Hematopoietic multipotent progenitor cell (in vitro differentiated cells): Measurements from ENCODE around the gene HSF5. TPM values are rescaled to one million over a fixed set of nuclear protein-coding genes. Genes with fewer than 3 reads are reported as not detected.
"Not testable (repeated sequence)": the region's sequence is repeated elsewhere in the genome, so short reads cannot be mapped to it uniquely, and the experiment has no call there.

ENCODE experiments used
- DNase-seq, 3 donors: peaks; one replicate each; pipeline ENCODE4 v3.0.0-alpha.2; 2011 to 2015; ENCODE audit warnings: low read depth in 2 of 3, low spot score in 2 of 3
- total RNA-seq: library from RNA; depleted of rRNA; stranded (reverse); fragments of >200 nt; gene quantifications from one replicate; pipeline ENCODE4 v1.2.3, GENCODE V29; 2012

Gene HSF5
- total RNA-seq, 1 donor: 2.4 TPM

DNA sequence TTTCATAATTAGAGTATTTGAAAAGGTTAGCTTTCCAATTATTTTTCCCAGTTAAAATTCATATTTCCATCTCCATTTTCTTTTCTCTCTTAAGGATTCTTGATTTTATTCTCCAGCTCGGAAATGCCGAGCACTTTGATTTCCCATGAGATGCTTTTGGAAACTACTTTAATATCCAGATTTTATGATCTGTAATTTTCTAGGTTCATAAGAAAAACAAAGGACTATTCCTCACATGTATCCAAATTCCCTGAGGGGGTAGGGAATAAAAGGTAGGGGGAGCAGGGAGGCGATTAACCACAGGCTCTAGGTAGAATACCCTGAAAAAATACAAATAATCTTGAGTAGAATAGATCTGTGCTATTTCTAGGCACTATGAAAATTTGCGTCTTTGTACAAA lies 71.8 kb downstream of the HSF5 start:
- no peak for DNase-seq

DNA sequence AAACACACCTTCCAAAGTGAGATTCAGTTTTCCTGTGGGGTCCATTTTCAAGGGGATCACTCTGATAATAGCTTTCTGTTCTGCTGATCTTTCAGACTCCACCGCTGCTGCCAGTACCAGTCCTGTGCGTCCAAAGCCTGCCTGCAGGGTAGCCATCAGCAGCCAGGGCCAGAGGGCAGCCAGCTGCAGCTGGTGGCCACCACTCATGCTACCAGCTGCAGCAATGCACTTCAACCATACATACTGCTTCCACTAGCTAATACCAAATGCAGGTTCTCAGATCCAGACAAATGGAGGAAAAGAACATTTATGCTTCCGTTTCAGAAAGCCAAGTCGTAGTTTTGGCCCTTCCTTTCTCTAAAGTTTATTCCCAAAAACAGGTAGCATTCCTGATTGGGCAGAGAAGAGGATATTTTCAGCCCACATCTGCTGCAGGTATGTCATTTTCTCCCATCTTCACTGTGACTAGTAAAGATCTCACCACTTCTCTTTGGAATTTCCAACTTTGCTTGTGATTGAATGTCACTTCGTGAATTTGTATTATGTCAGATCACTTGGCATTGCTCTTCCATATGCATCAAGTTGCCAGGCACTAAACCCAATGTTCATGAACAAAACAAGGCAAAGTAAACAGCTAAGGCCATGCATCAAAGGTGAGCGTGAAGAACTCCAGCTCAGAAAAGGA lies 72.7 kb downstream of the HSF5 start:
- no peak for DNase-seq

GRCh38 chr17:58414596-58414997 lies 73.6 kb downstream of the HSF5 start:
- no peak for DNase-seq

GRCh38 chr17:58413684-58414083 lies 74.5 kb downstream of the HSF5 start:
- no peak for DNase-seq

DNA sequence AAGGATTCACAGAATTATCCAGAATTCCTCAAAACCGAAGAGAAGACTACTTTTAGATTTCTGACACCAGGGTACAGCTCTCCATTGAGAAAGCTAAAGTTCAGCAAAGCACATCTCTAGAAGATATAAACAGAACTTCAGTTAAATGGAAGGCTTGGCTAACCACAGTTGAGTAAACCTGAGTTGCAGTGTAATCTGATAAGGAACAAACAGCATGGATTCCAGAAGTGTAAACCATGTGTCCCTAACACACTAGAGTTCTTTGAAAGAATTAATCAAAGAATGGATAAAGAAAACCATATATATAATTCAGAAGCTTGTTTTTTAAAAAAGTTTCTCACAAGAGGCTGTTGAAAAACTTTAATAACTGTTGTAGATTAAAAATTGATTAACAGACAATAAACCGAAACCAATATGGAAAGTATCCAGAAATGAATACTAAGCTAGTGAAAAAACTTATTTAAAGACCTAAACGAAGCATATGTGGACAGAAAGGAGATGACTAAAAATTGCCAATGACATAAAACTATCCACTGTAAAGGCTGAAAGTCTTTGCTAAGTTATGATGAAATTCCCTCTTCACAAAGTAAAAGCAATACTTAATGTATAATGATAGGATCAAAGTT lies 75.1 kb downstream of the HSF5 start:
- no peak for DNase-seq

GRCh38 chr17:58412064-58412703 lies 76.0 kb downstream of the HSF5 start:
- DNase-seq: no peak

DNA sequence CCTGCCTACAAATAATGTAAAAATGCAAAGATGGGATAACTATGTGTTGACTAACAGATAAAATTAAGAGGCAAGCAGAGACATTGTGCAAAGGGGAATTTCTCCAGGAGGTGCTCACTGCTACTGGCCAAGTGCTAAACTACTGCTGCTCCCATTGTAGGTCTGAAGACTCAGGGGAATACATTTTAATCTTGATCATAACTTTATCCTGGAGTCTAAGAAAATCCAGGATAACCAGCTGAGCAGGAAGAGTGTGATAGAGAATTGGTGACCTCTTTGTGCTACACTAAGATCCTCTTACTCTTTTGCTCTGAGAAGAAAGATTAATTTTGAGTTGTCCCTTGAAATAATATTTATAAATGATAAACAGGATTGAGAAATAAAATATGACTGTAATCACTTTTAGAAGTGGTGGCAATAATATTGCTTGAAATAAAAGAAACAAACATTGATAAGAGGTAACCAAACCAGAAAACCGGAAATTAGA lies 76.8 kb downstream of the HSF5 start:
- DNase-seq: no peak

DNA sequence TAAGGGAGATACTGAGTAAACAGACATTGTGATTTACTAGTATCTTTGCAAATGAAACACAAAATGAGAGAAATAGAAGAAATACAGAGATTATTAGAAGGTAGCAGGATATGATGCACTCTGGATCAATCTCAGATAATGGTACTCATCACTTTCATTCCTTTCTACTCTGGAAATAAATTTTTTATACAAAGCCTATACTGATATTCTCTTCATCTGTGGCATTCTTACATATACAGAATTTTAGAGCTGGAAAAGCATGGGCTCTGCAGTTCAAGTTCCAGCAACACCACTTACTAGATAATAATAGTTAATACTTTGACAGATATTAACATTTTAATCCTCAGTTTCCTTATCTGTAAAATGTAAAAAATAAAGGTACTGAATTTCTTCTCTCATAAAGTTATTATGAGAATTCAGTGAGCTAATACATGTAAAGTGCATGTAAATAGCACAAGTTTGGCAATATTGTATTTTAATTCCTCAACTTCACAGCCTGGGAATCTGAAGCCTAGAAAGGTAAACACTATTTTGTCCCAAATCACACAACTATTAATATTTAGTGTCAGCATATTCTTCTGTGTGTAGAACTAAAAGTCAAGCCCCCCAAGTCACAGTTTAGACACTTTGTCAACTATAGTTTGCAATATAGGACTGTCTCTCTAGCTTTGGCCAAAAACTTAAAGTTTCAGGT lies 77.3 kb downstream of the HSF5 start:
- no peak for DNase-seq

DNA sequence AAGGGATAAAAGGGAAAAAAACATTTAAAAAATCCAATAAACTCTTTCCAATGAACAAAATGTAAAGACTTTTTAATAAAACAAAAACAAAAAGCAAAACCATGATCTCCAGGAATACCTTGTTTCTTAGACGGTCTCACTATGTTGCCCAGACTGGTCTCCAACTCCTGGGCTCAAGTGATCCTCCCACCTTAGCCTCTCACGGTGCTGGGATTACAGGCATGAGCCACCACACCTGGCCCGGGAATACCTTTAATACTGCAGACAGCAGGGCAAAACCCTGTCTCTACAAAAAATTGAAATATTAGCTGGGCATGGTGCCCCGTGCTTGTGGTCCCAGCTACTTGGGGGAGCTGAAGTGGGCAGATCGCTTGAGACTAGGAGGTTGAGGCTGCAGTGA lies 78.8 kb downstream of the HSF5 start:
- no peak for DNase-seq

DNA sequence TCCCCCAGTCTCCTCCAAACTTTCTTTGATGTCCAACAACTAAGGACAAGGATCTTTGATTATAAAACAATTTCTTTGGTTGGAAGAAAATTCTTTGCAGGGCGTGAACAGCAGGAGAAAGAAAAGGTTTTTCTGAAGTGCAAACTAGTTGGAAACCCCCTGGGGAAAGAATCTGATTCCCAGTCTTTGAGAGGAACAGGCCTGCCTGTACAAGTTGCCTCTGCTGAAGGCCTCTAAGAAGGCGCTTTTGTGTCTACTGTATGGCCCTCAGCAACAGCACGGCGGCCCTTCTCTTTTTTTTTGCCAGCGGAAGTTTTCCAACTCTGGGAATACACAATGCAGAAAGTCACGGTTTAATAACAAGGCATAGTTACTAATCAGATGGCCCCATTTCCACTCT lies 84.9 kb downstream of the HSF5 start:
- DNase-seq: no peak

DNA sequence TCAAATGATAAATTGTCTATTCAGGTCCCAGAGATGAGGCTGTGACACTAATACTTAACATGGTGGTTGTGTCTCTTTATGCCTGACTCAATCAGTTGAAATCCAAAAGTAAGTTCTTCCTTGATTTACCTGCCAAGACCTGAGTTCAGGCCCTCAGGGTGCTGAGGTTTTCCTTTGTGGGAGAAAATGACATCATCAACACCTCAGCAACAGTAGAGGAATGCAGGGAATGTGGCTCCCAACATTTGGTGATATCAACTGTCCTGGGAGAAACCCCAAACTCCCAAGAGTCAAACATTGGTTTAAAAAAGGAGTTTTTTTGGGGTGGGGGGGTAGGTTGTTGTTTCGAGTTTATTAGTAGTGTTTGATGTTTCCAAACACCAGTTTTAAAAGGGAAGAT lies 85.5 kb downstream of the HSF5 start:
- no peak for DNase-seq

DNA sequence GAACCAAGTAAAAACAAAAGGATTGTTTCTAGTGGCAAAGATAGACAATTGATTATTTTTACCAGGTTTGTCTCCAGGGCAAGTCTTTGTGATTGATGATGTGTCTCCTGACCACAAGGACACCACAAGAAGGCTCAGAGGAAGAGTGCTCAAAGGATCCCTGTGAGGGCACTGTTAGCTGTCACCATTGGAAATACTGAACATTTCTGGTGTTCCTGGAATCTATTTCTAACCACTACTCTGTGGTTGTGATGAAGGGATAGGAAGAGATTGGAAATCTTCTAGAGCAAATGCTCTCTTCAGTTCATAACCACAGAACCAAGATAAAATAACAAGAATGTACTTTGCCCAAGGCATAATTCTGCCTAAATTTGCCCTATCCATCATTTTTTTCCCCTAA lies 86.2 kb downstream of the HSF5 start:
- no peak for DNase-seq

GRCh38 chr17:58401287-58401686 lies 86.9 kb downstream of the HSF5 start:
- no peak for DNase-seq

- DNase-seq: no peak
Measured at GRCh38 chr17:58400826-58401225, 87.4 kb downstream of the HSF5 start.

GRCh38 chr17:58399974-58400373 lies 88.2 kb downstream of the HSF5 start:
- no peak for DNase-seq

GRCh38 chr17:58398574-58399266 lies 89.5 kb downstream of the HSF5 start:
- DNase-seq: no peak

GRCh38 chr17:58397421-58397820 lies 90.8 kb downstream of the HSF5 start:
- not testable (repeated sequence) for DNase-seq

- DNase-seq: no peak
Measured at GRCh38 chr17:58396173-58396572, 92.0 kb downstream of the HSF5 start.

DNA sequence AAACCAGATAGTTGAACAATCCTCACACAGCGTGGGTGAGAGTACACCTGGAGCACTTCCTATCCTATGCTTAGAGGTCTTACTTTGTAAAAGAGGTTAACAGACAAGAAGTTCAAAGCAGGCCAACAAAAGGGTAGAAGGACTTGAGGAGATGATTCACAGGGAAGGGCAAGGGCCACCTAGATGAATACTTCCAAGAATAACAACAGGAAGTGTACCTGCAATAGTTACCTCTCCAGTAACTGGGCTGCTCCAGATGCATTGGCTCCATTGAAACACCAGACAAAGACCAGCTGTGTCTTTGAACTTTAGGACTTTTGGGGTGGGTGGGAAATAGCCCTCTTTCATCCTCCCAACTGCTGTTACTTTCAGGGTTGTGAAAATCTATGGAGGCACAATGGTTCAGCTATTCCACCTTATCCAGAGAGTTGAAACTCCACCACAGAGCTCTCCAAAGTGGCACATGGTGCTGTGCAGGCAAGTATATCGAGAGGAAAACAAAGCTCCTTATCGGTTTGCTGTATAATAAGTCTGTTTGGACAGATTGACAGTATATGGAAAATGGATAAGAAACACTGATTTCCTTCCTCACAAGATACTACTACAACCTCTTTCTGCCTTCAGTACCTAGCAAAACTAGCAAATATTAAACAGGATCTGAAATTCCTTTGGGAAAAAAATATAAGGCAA lies 93.5 kb downstream of the HSF5 start:
- DNase-seq: no peak

- no peak for DNase-seq
Measured at GRCh38 chr17:58391302-58391984, 96.8 kb downstream of the HSF5 start.
